HepG2 (cell line): ENCODE results near the gene ABHD4. TPM values are rescaled to one million over a fixed set of nuclear protein-coding genes. Genes with fewer than 3 reads are reported as not detected.

ENCODE experiments used
- DPF2 ChIP-seq: sonication (generic); formaldehyde crosslinking; IDR thresholded peaks from 2 replicates; pipeline ENCODE4 v1.4.0; 2020; ENCODE audit warnings: mild to moderate bottlenecking, low read depth, missing genetic modification reagents, borderline replicate concordance
- HNF4A ChIP-seq: sonication (generic); formaldehyde crosslinking; IDR thresholded peaks from 2 replicates; pipeline ENCODE4 v1.4.0; 2020; ENCODE audit warnings: missing genetic modification reagents
- IRF1 ChIP-seq: sonication (generic); formaldehyde crosslinking; IDR thresholded peaks from 2 replicates; pipeline ENCODE4 v1.4.0; 2020; ENCODE audit warnings: low read depth, mild to moderate bottlenecking, missing genetic modification reagents
- NCOA2 ChIP-seq: sonication (generic); formaldehyde crosslinking; IDR thresholded peaks from 2 replicates; pipeline ENCODE4 v1.8.0; 2022; ENCODE audit warnings: inconsistent platforms
- NR2C2 ChIP-seq: sonication (generic); formaldehyde crosslinking; IDR thresholded peaks from 2 replicates; pipeline ENCODE4 v1.4.0; 2020; ENCODE audit warnings: missing genetic modification reagents, mild to moderate bottlenecking, moderate library complexity, borderline replicate concordance
- PTBP1 ChIP-seq: fragments of 200-400 bp; formaldehyde crosslinking; IDR thresholded peaks from 2 replicates; pipeline ENCODE4 v1.6.1; 2018; ENCODE audit warnings: low read length, low read depth; ENCODE audit not compliant: poor library complexity, severe bottlenecking
- RARG ChIP-seq: sonication (generic); formaldehyde crosslinking; IDR thresholded peaks from 2 replicates; pipeline ENCODE4 v1.4.0; 2020; ENCODE audit warnings: low read depth, mild to moderate bottlenecking, missing genetic modification reagents
- SP140L ChIP-seq: sonication (generic); formaldehyde crosslinking; IDR thresholded peaks from 2 replicates; pipeline ENCODE4 v1.4.0; 2020; ENCODE audit warnings: missing genetic modification reagents, borderline replicate concordance
- ZBTB3 ChIP-seq: sonication (generic); formaldehyde crosslinking; IDR thresholded peaks from 2 replicates; pipeline ENCODE4 v1.4.0; 2020; ENCODE audit warnings: low read depth, mild to moderate bottlenecking, moderate library complexity, missing genetic modification reagents, borderline replicate concordance
- ZFAT ChIP-seq: sonication (generic); formaldehyde crosslinking; conservative IDR thresholded peaks from 2 replicates; pipeline ENCODE4 v1.8.1; 2023; ENCODE audit warnings: missing genetic modification reagents, inconsistent platforms
- ZFP90 ChIP-seq: sonication (generic); formaldehyde crosslinking; IDR thresholded peaks from 2 replicates; pipeline ENCODE4 v1.8.0; 2022; ENCODE audit warnings: missing genetic modification reagents, mild to moderate bottlenecking, inconsistent platforms, borderline replicate concordance
- ZKSCAN1 ChIP-seq: fragments of 150-350 bp; IDR thresholded peaks from 2 replicates; pipeline ENCODE4 v1.6.1; 2014; ENCODE audit warnings: low read length
- ZNF256 ChIP-seq: sonication (generic); formaldehyde crosslinking; conservative IDR thresholded peaks from 2 replicates; pipeline ENCODE4 v1.4.0; 2020; ENCODE audit warnings: missing genetic modification reagents
- ZNF34 ChIP-seq: sonication (generic); formaldehyde crosslinking; IDR thresholded peaks from 2 replicates; pipeline ENCODE4 v1.4.0; 2020; ENCODE audit warnings: mild to moderate bottlenecking, missing genetic modification reagents, borderline replicate concordance
- ZNF543 ChIP-seq: sonication (generic); formaldehyde crosslinking; IDR thresholded peaks from 2 replicates; pipeline ENCODE4 v1.4.0; 2020; ENCODE audit warnings: mild to moderate bottlenecking, missing genetic modification reagents
- ZNF724P ChIP-seq: sonication (generic); formaldehyde crosslinking; IDR thresholded peaks from 2 replicates; pipeline ENCODE4 v1.8.0; 2022; ENCODE audit warnings: missing genetic modification reagents, borderline replicate concordance
- ZNF772 ChIP-seq: sonication (generic); formaldehyde crosslinking; IDR thresholded peaks from 2 replicates; pipeline ENCODE4 v1.5.0; 2020; ENCODE audit warnings: mild to moderate bottlenecking, missing genetic modification reagents
- ZNF775 ChIP-seq: sonication (generic); formaldehyde crosslinking; IDR thresholded peaks from 2 replicates; pipeline ENCODE4 v1.4.0; 2020; ENCODE audit warnings: missing genetic modification reagents, mild to moderate bottlenecking, moderate library complexity, borderline replicate concordance
- ZNF781 ChIP-seq: sonication (generic); formaldehyde crosslinking; IDR thresholded peaks from 2 replicates; pipeline ENCODE4 v1.5.1; 2020; ENCODE audit warnings: borderline replicate concordance, mild to moderate bottlenecking, missing genetic modification reagents; ENCODE audit errors: not compliant biosample characterization
- ZSCAN29 ChIP-seq: sonication (generic); formaldehyde crosslinking; conservative IDR thresholded peaks from 2 replicates; pipeline ENCODE4 v1.4.0; 2020; ENCODE audit warnings: mild to moderate bottlenecking, missing genetic modification reagents
- ZSCAN5A ChIP-seq: sonication (generic); formaldehyde crosslinking; IDR thresholded peaks from 2 replicates; pipeline ENCODE4 v1.8.0; 2022; ENCODE audit warnings: mild to moderate bottlenecking, missing genetic modification reagents, borderline replicate concordance
- polyA plus RNA-seq, 8 experiments: library from polyadenylated mRNA; depleted of rRNA in 3 of 8; stranded (reverse) in 7 of 8; unstranded in 1 of 8; fragments of >200 nt; fragmentation: Illumina TruSeq in 4 of 8; extraction: Trizol in 4 of 8; gene quantifications; 2 replicates each; pipeline versions ENCODE4 v1.2.1 to v1.2.3, GENCODE V29; 2011 to 2016; ENCODE audit warnings: low read depth in 4 of 8, missing spikeins in 1 of 8, mixed read lengths in 1 of 8; ENCODE audit not compliant: insufficient read depth in 1 of 8
- total RNA-seq, 5 experiments: library from RNA; depleted of rRNA; stranded (reverse); fragments of >200 nt; fragmentation: Illumina TruSeq; extraction: Trizol; gene quantifications; 2 replicates each; pipeline ENCODE4 v1.2.3, GENCODE V29; 2016; ENCODE audit warnings: low read depth in 1 of 5
- TF ChIP-seq, protein P1 (sequence below): sonication (generic); formaldehyde crosslinking; IDR thresholded peaks from 2 replicates; pipeline ENCODE4 v1.5.0; 2020; ENCODE audit warnings: mild to moderate bottlenecking, missing genetic modification reagents
- TF ChIP-seq, protein P2 (sequence below): sonication (generic); formaldehyde crosslinking; IDR thresholded peaks from 2 replicates; pipeline ENCODE4 v1.4.0; 2020; ENCODE audit warnings: mild to moderate bottlenecking, missing genetic modification reagents

Gene ABHD4
- total and polyA plus RNA-seq, 2 of the 13 experiments (the other 11 are each of a cell fraction or from before 2014, with no cell fraction given) = 16.1 to 47.5 TPM

- TF ChIP-seq DPF2 (no peak), NR2C2 (CRISPR knock-in tag) (no peak), ZNF256 (CRISPR knock-in tag) (no peak), ZNF724P (no peak), ZKSCAN1 (0 out of 2 replicates have a peak, but pooled peaks have one; percentile 33), RARG (no peak), ZNF775 (CRISPR knock-in tag) (no peak), ZFAT (CRISPR knock-in tag) (no peak), HNF4A (CRISPR knock-in tag) (no peak), ZNF543 (CRISPR knock-in tag) (no peak), NCOA2 (CRISPR knock-in tag) (no peak), IRF1 (CRISPR knock-in tag) (no peak), ZFP90 (CRISPR knock-in tag) (no peak), ZNF772 (CRISPR knock-in tag) (no peak), ZNF34 (CRISPR knock-in tag) (0 out of 2 replicates have a peak, but pooled peaks have one; percentile 24), ZNF781 (CRISPR knock-in tag) (no peak), ZBTB3 (CRISPR knock-in tag) (no peak), PTBP1 (no peak), ZSCAN5A (CRISPR knock-in tag) (no peak), SP140L (no peak), ZSCAN29 (no peak)
- TF ChIP-seq, protein P1, sequence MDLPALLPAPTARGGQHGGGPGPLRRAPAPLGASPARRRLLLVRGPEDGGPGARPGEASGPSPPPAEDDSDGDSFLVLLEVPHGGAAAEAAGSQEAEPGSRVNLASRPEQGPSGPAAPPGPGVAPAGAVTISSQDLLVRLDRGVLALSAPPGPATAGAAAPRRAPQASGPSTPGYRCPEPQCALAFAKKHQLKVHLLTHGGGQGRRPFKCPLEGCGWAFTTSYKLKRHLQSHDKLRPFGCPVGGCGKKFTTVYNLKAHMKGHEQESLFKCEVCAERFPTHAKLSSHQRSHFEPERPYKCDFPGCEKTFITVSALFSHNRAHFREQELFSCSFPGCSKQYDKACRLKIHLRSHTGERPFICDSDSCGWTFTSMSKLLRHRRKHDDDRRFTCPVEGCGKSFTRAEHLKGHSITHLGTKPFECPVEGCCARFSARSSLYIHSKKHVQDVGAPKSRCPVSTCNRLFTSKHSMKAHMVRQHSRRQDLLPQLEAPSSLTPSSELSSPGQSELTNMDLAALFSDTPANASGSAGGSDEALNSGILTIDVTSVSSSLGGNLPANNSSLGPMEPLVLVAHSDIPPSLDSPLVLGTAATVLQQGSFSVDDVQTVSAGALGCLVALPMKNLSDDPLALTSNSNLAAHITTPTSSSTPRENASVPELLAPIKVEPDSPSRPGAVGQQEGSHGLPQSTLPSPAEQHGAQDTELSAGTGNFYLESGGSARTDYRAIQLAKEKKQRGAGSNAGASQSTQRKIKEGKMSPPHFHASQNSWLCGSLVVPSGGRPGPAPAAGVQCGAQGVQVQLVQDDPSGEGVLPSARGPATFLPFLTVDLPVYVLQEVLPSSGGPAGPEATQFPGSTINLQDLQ (CRISPR knock-in tag) = no peak
- TF ChIP-seq, protein P2, sequence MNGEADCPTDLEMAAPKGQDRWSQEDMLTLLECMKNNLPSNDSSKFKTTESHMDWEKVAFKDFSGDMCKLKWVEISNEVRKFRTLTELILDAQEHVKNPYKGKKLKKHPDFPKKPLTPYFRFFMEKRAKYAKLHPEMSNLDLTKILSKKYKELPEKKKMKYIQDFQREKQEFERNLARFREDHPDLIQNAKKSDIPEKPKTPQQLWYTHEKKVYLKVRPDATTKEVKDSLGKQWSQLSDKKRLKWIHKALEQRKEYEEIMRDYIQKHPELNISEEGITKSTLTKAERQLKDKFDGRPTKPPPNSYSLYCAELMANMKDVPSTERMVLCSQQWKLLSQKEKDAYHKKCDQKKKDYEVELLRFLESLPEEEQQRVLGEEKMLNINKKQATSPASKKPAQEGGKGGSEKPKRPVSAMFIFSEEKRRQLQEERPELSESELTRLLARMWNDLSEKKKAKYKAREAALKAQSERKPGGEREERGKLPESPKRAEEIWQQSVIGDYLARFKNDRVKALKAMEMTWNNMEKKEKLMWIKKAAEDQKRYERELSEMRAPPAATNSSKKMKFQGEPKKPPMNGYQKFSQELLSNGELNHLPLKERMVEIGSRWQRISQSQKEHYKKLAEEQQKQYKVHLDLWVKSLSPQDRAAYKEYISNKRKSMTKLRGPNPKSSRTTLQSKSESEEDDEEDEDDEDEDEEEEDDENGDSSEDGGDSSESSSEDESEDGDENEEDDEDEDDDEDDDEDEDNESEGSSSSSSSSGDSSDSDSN (CRISPR knock-in tag) = no peak; the same call in 1 of the 2 replicates
Measured at GRCh38 chr14:22653012-22653621, 55.0 kb downstream of the ABHD4 start (continued).
